C4-2B (cell line): ENCODE data around the gene RSPH9.

ENCODE experiments used
- ZFX ChIP-seq: fragments of 450-650 bp; IDR thresholded peaks from 2 replicates; pipeline ENCODE4 v1.6.1; 2017
- TF ChIP-seq, protein P1 (sequence below): fragments of 450-650 bp; conservative IDR thresholded peaks from 2 replicates; pipeline ENCODE4 v1.5.1; 2017; ENCODE audit warnings: mild to moderate bottlenecking

DNA sequence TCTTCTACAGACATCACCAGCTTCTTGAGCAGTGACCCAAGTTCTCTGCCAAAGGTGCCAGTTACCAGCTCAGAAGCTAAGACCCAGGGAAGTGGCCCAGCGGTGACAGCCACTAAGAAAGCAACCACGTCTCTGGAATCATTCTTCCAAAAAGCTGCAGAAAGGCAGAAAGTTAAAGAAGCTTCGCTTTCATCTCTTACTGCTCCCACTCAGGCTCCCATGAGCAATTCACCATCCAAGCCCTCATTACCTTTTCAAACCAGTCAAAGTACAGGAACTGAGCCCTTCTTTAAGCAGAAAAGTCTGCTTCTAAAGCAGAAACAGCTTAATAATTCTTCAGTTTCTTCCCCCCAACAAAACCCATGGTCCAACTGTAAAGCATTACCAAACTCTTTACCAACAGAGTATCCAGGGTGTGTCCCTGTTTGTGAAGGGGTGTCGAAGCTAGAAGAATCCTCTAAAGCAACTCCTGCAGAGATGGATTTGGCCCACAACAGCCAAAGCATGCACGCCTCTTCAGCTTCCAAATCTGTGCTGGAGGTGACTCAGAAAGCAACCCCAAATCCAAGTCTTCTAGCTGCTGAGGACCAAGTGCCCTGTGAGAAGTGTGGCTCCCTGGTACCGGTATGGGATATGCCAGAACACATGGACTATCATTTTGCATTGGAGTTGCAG lies 31.0 kb upstream of the RSPH9 start:
- TF ChIP-seq, protein P1, sequence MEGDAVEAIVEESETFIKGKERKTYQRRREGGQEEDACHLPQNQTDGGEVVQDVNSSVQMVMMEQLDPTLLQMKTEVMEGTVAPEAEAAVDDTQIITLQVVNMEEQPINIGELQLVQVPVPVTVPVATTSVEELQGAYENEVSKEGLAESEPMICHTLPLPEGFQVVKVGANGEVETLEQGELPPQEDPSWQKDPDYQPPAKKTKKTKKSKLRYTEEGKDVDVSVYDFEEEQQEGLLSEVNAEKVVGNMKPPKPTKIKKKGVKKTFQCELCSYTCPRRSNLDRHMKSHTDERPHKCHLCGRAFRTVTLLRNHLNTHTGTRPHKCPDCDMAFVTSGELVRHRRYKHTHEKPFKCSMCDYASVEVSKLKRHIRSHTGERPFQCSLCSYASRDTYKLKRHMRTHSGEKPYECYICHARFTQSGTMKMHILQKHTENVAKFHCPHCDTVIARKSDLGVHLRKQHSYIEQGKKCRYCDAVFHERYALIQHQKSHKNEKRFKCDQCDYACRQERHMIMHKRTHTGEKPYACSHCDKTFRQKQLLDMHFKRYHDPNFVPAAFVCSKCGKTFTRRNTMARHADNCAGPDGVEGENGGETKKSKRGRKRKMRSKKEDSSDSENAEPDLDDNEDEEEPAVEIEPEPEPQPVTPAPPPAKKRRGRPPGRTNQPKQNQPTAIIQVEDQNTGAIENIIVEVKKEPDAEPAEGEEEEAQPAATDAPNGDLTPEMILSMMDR, result no peak
- no peak for TF ChIP-seq ZFX
